ENCODE data around the gene ADAMTS13.

GRCh38 chr9:133467101-133467500 lies 44.9 kb downstream of the ADAMTS13 start:
- no peak for TF ChIP-seq CTCF (IDR thresholded peaks at IDR 0.05)
- no peak for TF ChIP-seq POLR2A (IDR thresholded peaks at IDR 0.05)
